HepG2 (cell line): Measurements from ENCODE around the gene ZNF175. TPM values are rescaled to one million over a fixed set of nuclear protein-coding genes. Genes with fewer than 3 reads are reported as not detected.

Experiments
- ATAC-seq: fragments of 200-7000 bp; cut with Tn5 transposase; 3 replicates; pipeline ENCODE4 v1.9.1; 2020; ENCODE audit warnings: mild to moderate bottlenecking, moderate library complexity
- BruUV-seq: library from RNA; stranded (reverse); fragments of 400-500 nt; replicated peaks from 2 replicates; lab custom pipeline; 2021; lab: Mats Ljungman, UMichigan
- CTCF ChIA-PET: fragments of 300-600 bp; formaldehyde crosslinking; extraction: SDS; loops from one replicate; lab custom pipeline; 2021; ENCODE audit warnings: low total read pairs, inconsistent platforms, low intra/inter-chr PET ratio; lab: Yijun Ruan, JAX
- POLR2A ChIA-PET: fragments of 350-600 bp; sonication (Branson Sonifier 250); formaldehyde crosslinking; loops from one replicate; lab custom pipeline; 2020; ENCODE audit warnings: antibody characterized with exemption, inconsistent platforms; lab: Yijun Ruan, JAX
- DNase-seq: peaks from one replicate; pipeline ENCODE4 v3.0.0-alpha.2; 2015; ENCODE audit warnings: low spot score
- FAIRE-seq: peaks from 3 replicates; lab custom pipeline; 2011; peaks lifted over from hg19 to GRCh38; lab: Jason Lieb, UNC
- H2AFZ ChIP-seq: one replicate; pipeline ENCODE4 v1.6.1; 2011; ENCODE audit warnings: low read length, inconsistent platforms
- H3K27ac ChIP-seq: fragments of 300-600 bp; 3 replicates; pipeline ENCODE4 v1.8.0; 2011; ENCODE audit warnings: mixed run types, mild to moderate bottlenecking, mixed read lengths, low read length, inconsistent platforms; ENCODE audit not compliant: insufficient read depth; ENCODE audit errors: extremely low read length
- H3K27me3 ChIP-seq, 2 experiments: fragments of 200-600 bp in 1 of 2; 2 replicates in 1 of 2; 3 replicates in 1 of 2; pipeline versions ENCODE4 v1.6.0 to v1.8.0; 2011; ENCODE audit warnings: low read length in 2 of 2, mild to moderate bottlenecking in 2 of 2, moderate library complexity in 2 of 2, inconsistent platforms in 1 of 2; ENCODE audit not compliant: insufficient read depth in 2 of 2, control insufficient read depth in 1 of 2
- H3K36me3 ChIP-seq, 2 experiments: fragments of 200-600 bp in 1 of 2; replicated peaks in 1 of 2; 2 replicates in 1 of 2; 3 replicates in 1 of 2; pipeline versions ENCODE4 v1.5.1 to v1.8.0; 2011; ENCODE audit warnings: low read length in 2 of 2, inconsistent platforms in 1 of 2; ENCODE audit not compliant: insufficient read depth in 2 of 2, control insufficient read depth in 1 of 2
- H3K4me1 ChIP-seq: 2 replicates; pipeline ENCODE4 v1.5.1; 2012; ENCODE audit warnings: low read length, inconsistent platforms; ENCODE audit not compliant: insufficient read depth
- H3K4me2 ChIP-seq: 2 replicates; pipeline ENCODE4 v1.6.0; 2011; ENCODE audit warnings: low read depth, low read length, inconsistent platforms
- H3K4me3 ChIP-seq, 3 experiments: fragments of 200-600 bp in 1 of 3; sonication (generic), shearing (Covaris generic) in 1 of 3; replicated peaks in 1 of 3; 2 replicates each; pipeline ENCODE4 v1.5.1; 2011 to 2016; ENCODE audit warnings: low read length in 3 of 3, inconsistent platforms in 2 of 3, low read depth in 2 of 3, mild to moderate bottlenecking in 2 of 3, control low read depth in 1 of 3, mixed read lengths in 1 of 3; ENCODE audit not compliant: insufficient read depth in 1 of 3
- H3K79me2 ChIP-seq: one replicate; pipeline ENCODE4 v1.6.1; 2011; ENCODE audit warnings: low read length, inconsistent platforms; ENCODE audit not compliant: insufficient read depth
- H3K9ac ChIP-seq: 2 replicates; pipeline ENCODE4 v1.6.0; 2011; ENCODE audit warnings: mild to moderate bottlenecking, low read depth, low read length, inconsistent platforms; ENCODE audit not compliant: insufficient read depth
- H3K9me3 ChIP-seq: 2 replicates; pipeline ENCODE4 v1.5.1; 2012; ENCODE audit warnings: mild to moderate bottlenecking, low read length
- H4K20me1 ChIP-seq: 2 replicates; pipeline ENCODE4 v1.6.0; 2011; ENCODE audit warnings: inconsistent platforms, mild to moderate bottlenecking, low read length, moderate library complexity; ENCODE audit not compliant: insufficient read depth
- CHD4 ChIP-seq: fragments of 200-600 bp; sonication (generic); IDR thresholded peaks from 2 replicates; pipeline ENCODE4 v1.7.0; 2017; ENCODE audit warnings: mild to moderate bottlenecking, low read length, borderline replicate concordance
- DMAP1 ChIP-seq: IDR thresholded peaks from 2 replicates; pipeline ENCODE4 v1.6.1; 2016
- EZH2 ChIP-seq: conservative IDR thresholded peaks from 2 replicates; pipeline ENCODE4 v1.6.1; 2012; ENCODE audit warnings: mild to moderate bottlenecking, low read depth, low read length, moderate library complexity
- HNRNPH1 ChIP-seq: fragments of 200-400 bp; formaldehyde crosslinking; optimal IDR thresholded peaks from 2 replicates; pipeline ENCODE3; 2017; ENCODE audit warnings: mild to moderate bottlenecking, low read depth, low read length
- HOXA5 ChIP-seq: sonication (generic); formaldehyde crosslinking; IDR thresholded peaks from 2 replicates; pipeline ENCODE4 v1.4.0; 2020; ENCODE audit warnings: missing genetic modification reagents
- KDM4B ChIP-seq: sonication (generic); formaldehyde crosslinking; IDR thresholded peaks from 2 replicates; pipeline ENCODE4 v1.4.0; 2020; ENCODE audit warnings: missing genetic modification reagents
- MED13 ChIP-seq: sonication (generic); formaldehyde crosslinking; IDR thresholded peaks from 2 replicates; pipeline ENCODE4 v1.5.0; 2020; ENCODE audit warnings: missing genetic modification reagents
- NPAS2 ChIP-seq: sonication (generic); formaldehyde crosslinking; IDR thresholded peaks from 2 replicates; pipeline ENCODE4 v1.8.0; 2022; ENCODE audit warnings: mild to moderate bottlenecking, missing genetic modification reagents, borderline replicate concordance
- RBFOX2 ChIP-seq: fragments of 200-400 bp; formaldehyde crosslinking; IDR thresholded peaks from 2 replicates; pipeline ENCODE4 v1.6.1; 2017; ENCODE audit warnings: low read depth, mild to moderate bottlenecking, low read length
- RFX1 ChIP-seq: fragments of 450-650 bp; IDR thresholded peaks from 2 replicates; pipeline ENCODE4 v1.6.1; 2017
- ZBTB33 ChIP-seq: sonication (generic); formaldehyde crosslinking; IDR thresholded peaks from 2 replicates; pipeline ENCODE4 v1.4.0; 2020; ENCODE audit warnings: missing genetic modification reagents
- ZNF124 ChIP-seq: sonication (generic); formaldehyde crosslinking; IDR thresholded peaks from 2 replicates; pipeline ENCODE4 v1.4.0; 2020; ENCODE audit warnings: missing genetic modification reagents
- ZNF224 ChIP-seq: sonication (generic); formaldehyde crosslinking; IDR thresholded peaks from 2 replicates; pipeline ENCODE4 v1.5.0; 2020; ENCODE audit warnings: mild to moderate bottlenecking, missing genetic modification reagents
- ZNF383 ChIP-seq: sonication (generic); formaldehyde crosslinking; IDR thresholded peaks from 2 replicates; pipeline ENCODE4 v1.4.0; 2020; ENCODE audit warnings: missing genetic modification reagents, mild to moderate bottlenecking, borderline replicate concordance
- ZNF44 ChIP-seq: sonication (generic); formaldehyde crosslinking; IDR thresholded peaks from 2 replicates; pipeline ENCODE4 v1.5.1; 2020; ENCODE audit warnings: mild to moderate bottlenecking, missing genetic modification reagents
- ZNF468 ChIP-seq: sonication (generic); formaldehyde crosslinking; IDR thresholded peaks from 2 replicates; pipeline ENCODE4 v1.8.0; 2022; ENCODE audit warnings: mild to moderate bottlenecking, moderate library complexity, missing genetic modification reagents
- ZNF484 ChIP-seq: sonication (generic); formaldehyde crosslinking; IDR thresholded peaks from 2 replicates; pipeline ENCODE4 v1.5.1; 2020; ENCODE audit warnings: mild to moderate bottlenecking, low read depth, missing genetic modification reagents, borderline replicate concordance
- ZNF576 ChIP-seq: sonication (generic); formaldehyde crosslinking; IDR thresholded peaks from 2 replicates; pipeline ENCODE4 v1.4.0; 2020; ENCODE audit warnings: mild to moderate bottlenecking, missing genetic modification reagents
- ZSCAN9 ChIP-seq: IDR thresholded peaks from 2 replicates; pipeline ENCODE4 v1.6.1; 2016; ENCODE audit warnings: borderline replicate concordance
- WGBS: methylation state at CpG from one replicate; pipeline ENCODE4 v1.1.6; 2017; ENCODE audit warnings: low lambda C conversion rate; 5-methylcytosine and 5-hydroxymethylcytosine counted together
- in situ Hi-C: cut with HindIII; loops from 2 replicates; pipeline ENCODE4 v1.10.0; 2017; ENCODE audit warnings: low pct_unique_long_range_greater_than_20kb; ENCODE audit not compliant: extremely low pct_ligation_motif_present
- intact Hi-C: fragments of 100-400 bp; cut with micrococcal nuclease; formaldehyde crosslinking; loops from one replicate; pipeline ENCODE4 v1.10.0; 2022; ENCODE audit not compliant: unreplicated experiment
- polyA plus RNA-seq, 8 experiments: library from polyadenylated mRNA; depleted of rRNA in 3 of 8; stranded (reverse) in 7 of 8; unstranded in 1 of 8; fragments of >200 nt; fragmentation: Illumina TruSeq in 4 of 8; extraction: Trizol in 4 of 8; gene quantifications; 2 replicates each; pipeline versions ENCODE4 v1.2.1 to v1.2.3, GENCODE V29; 2011 to 2016; ENCODE audit warnings: low read depth in 4 of 8, missing spikeins in 1 of 8, mixed read lengths in 1 of 8; ENCODE audit not compliant: insufficient read depth in 1 of 8
- total RNA-seq, 5 experiments: library from RNA; depleted of rRNA; stranded (reverse); fragments of >200 nt; fragmentation: Illumina TruSeq; extraction: Trizol; gene quantifications; 2 replicates each; pipeline ENCODE4 v1.2.3, GENCODE V29; 2016; ENCODE audit warnings: low read depth in 1 of 5
- TF ChIP-seq, protein P1 (sequence below): sonication (generic); formaldehyde crosslinking; IDR thresholded peaks from 2 replicates; pipeline ENCODE4 v1.4.0; 2020; ENCODE audit warnings: missing genetic modification reagents

Gene ZNF175
- total and polyA plus RNA-seq, 2 of the 13 experiments (the other 11 are each of a cell fraction or from before 2014, with no cell fraction given), result 1.2 to 1.5 TPM

GRCh38 chr19:51607920-51608562 lies 37.0 kb downstream of the ZNF175 start (continued):
- no peak for TF ChIP-seq ZNF383 (CRISPR knock-in tag)
- no peak for TF ChIP-seq ZBTB33
- peak; percentile 40; the same call in 1 of the 2 replicates for TF ChIP-seq ZNF484 (CRISPR knock-in tag)
- TF ChIP-seq, all 625 proteins: peak for 338

DNA sequence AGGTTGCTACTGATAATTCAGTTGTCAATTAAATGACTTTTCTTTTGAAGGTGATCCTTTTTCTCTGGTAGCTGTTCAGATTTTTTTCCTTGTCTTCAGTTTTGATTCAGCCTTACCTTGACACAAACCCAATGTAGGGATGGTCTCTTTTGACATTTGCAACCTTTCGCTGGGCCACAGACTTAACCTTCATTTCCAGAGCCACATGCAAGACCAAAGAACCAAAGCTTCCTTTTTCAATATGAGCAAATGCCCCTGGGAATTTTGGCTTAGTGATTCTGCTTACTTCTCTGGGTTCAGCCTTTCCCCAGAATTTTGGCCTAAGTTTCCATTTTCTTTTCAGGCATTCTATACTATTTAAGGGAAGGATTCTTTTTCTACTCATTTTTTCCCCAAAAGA lies 39.5 kb downstream of the ZNF175 start:
- CTCF ChIA-PET, result no interaction called here
- no peak for FAIRE-seq

More for the DNA sequence above, 39.5 kb downstream of the ZNF175 start:
- 14% methylated on average over 1 of the region's 1 CpG for WGBS
- Histone ChIP-seq H2AFZ (no peak overlapping the region), H3K36me3 (no peaks in the 10 kb centered on the region), H3K27me3 (0 out of 5 replicates have a peak, but pooled peaks cover 0 to 3% of the 10 kb centered on the region in 2 experiments), H3K4me3 (no peak overlapping the region), H3K27ac (no peak overlapping the region), H3K79me2 (no peaks in the 10 kb centered on the region), H4K20me1 (no peaks in the 10 kb centered on the region), H3K9ac (no peak overlapping the region), H3K4me1 (no peaks in the 10 kb centered on the region), H3K9me3 (no peaks in the 10 kb centered on the region), H3K4me2 (no peak overlapping the region)
- intact Hi-C loops (no loop called here), in situ Hi-C loops (no loop called here)
- no TSS peak for BruUV-seq
- POLR2A ChIA-PET, result no interaction called here
- ATAC-seq, result no peak
- no peak for DNase-seq
- TF ChIP-seq ZNF224 (no peak), RFX1 (no peak), HNRNPH1 (no peak), ZNF44 (CRISPR knock-in tag) (no peak), ZSCAN9 (CRISPR knock-in tag) (no peak), ZNF576 (CRISPR knock-in tag) (no peak), ZNF468 (CRISPR knock-in tag) (no peak), MED13 (CRISPR knock-in tag) (no peak), DMAP1 (CRISPR knock-in tag) (no peak), HOXA5 (CRISPR knock-in tag) (no peak), ZNF124 (no peak), EZH2 (no peak), NPAS2 (CRISPR knock-in tag) (no peak), CHD4 (no peak), KDM4B (no peak), RBFOX2 (no peak)
- TF ChIP-seq, protein P1, sequence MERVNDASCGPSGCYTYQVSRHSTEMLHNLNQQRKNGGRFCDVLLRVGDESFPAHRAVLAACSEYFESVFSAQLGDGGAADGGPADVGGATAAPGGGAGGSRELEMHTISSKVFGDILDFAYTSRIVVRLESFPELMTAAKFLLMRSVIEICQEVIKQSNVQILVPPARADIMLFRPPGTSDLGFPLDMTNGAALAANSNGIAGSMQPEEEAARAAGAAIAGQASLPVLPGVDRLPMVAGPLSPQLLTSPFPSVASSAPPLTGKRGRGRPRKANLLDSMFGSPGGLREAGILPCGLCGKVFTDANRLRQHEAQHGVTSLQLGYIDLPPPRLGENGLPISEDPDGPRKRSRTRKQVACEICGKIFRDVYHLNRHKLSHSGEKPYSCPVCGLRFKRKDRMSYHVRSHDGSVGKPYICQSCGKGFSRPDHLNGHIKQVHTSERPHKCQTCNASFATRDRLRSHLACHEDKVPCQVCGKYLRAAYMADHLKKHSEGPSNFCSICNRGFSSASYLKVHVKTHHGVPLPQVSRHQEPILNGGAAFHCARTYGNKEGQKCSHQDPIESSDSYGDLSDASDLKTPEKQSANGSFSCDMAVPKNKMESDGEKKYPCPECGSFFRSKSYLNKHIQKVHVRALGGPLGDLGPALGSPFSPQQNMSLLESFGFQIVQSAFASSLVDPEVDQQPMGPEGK (CRISPR knock-in tag), result no peak
